Islet of Langerhans (tissue), 1 donor: ENCODE measurements around the gene ZNF766.
A peak's percentile ranks its signal among the peaks of the same experiment; 100 is the strongest.
"Not testable (repeated sequence)": the region's sequence is repeated elsewhere in the genome, so short reads cannot be mapped to it uniquely, and the experiment has no call there.

Source experiments
- FAIRE-seq: peaks from one replicate; lab custom pipeline; 2011; peaks lifted over from hg19 to GRCh38; lab: Jason Lieb, UNC

The ZNF766 gene

GRCh38 chr19:52269338-52270261 is at the start of gene ZNF766:
ZNF766 (plus strand) TSS chr19:52269587; CDS start chr19:52269614, 27 bp downstream.
- FAIRE-seq, result peak; percentile 75

- no peak for FAIRE-seq
Measured at GRCh38 chr19:52219611-52220010, 49.8 kb upstream of the ZNF766 start.

GRCh38 chr19:52221031-52221430 is 48.4 kb upstream of the ZNF766 start:
- no peak for FAIRE-seq

GRCh38 chr19:52221831-52222375 is 47.5 kb upstream of the ZNF766 start:
- no peak for FAIRE-seq

GRCh38 chr19:52224211-52224610 is 45.2 kb upstream of the ZNF766 start:
- no peak for FAIRE-seq

GRCh38 chr19:52226652-52227051 is 42.7 kb upstream of the ZNF766 start:
- FAIRE-seq, result no peak

GRCh38 chr19:52227196-52227940 is 42.0 kb upstream of the ZNF766 start:
- no peak for FAIRE-seq

GRCh38 chr19:52227980-52228379 is 41.4 kb upstream of the ZNF766 start:
- no peak for FAIRE-seq

- no peak for FAIRE-seq
Measured at GRCh38 chr19:52229524-52229923, 39.9 kb upstream of the ZNF766 start.

GRCh38 chr19:52230685-52231084 is 38.7 kb upstream of the ZNF766 start:
- no peak for FAIRE-seq

GRCh38 chr19:52231154-52231910 is 38.1 kb upstream of the ZNF766 start:
- no peak for FAIRE-seq

GRCh38 chr19:52234406-52234805 is 35.0 kb upstream of the ZNF766 start:
- FAIRE-seq, result no peak

GRCh38 chr19:52237197-52237596 is 32.2 kb upstream of the ZNF766 start:
- no peak for FAIRE-seq

GRCh38 chr19:52237771-52238400 is 31.5 kb upstream of the ZNF766 start:
- FAIRE-seq, result peak; percentile 100

GRCh38 chr19:52244021-52244420 is 25.4 kb upstream of the ZNF766 start:
- FAIRE-seq, result no peak

- no peak for FAIRE-seq
Measured at GRCh38 chr19:52248241-52248640, 21.1 kb upstream of the ZNF766 start.

GRCh38 chr19:52258426-52258825 is 11.0 kb upstream of the ZNF766 start:
- FAIRE-seq, result no peak

- not testable (repeated sequence) for FAIRE-seq
Measured at GRCh38 chr19:52265556-52265955, 3.8 kb upstream of the ZNF766 start.

GRCh38 chr19:52270266-52270885 is 989 bp downstream of the ZNF766 start:
- FAIRE-seq, result no peak

GRCh38 chr19:52273301-52273700 is 3.9 kb downstream of the ZNF766 start:
- FAIRE-seq, result no peak

GRCh38 chr19:52274191-52274590 is 4.8 kb downstream of the ZNF766 start:
- FAIRE-seq, result no peak
